ENCODE measurements around the gene TPCN2.
"Not testable (repeated sequence)": the region's sequence is repeated elsewhere in the genome, so short reads cannot be mapped to it uniquely, and the experiment has no call there.

The TPCN2 gene

GRCh38 chr11:69132301-69132670 is 83.6 kb downstream of the TPCN2 start:
- Histone ChIP-seq H3K4me2 (no peak overlapping the region), H3K27ac (no peak overlapping the region), H3K27me3 (ENCODE audit: insufficient read depth, low read depth) (no peaks in the 10 kb centered on the region), H3K9ac (no peak overlapping the region), H3K79me2 (ENCODE audit: insufficient read depth, low read depth) (no peaks in the 10 kb centered on the region), H4K20me1 (ENCODE audit: insufficient read depth) (no peaks in the 10 kb centered on the region), H3K36me3 (ENCODE audit: insufficient read depth) (no peaks in the 10 kb centered on the region), H2AFZ (ENCODE audit: low read depth) (no peak overlapping the region), H3K4me1 (ENCODE audit: low read depth, poor library complexity, severe bottlenecking) (no peaks in the 10 kb centered on the region), H3K4me3 (IDR thresholded peaks at IDR 0.05; ENCODE audit: insufficient read depth, low read depth, low read length) (no peak overlapping the region)
- TF ChIP-seq, protein P1, sequence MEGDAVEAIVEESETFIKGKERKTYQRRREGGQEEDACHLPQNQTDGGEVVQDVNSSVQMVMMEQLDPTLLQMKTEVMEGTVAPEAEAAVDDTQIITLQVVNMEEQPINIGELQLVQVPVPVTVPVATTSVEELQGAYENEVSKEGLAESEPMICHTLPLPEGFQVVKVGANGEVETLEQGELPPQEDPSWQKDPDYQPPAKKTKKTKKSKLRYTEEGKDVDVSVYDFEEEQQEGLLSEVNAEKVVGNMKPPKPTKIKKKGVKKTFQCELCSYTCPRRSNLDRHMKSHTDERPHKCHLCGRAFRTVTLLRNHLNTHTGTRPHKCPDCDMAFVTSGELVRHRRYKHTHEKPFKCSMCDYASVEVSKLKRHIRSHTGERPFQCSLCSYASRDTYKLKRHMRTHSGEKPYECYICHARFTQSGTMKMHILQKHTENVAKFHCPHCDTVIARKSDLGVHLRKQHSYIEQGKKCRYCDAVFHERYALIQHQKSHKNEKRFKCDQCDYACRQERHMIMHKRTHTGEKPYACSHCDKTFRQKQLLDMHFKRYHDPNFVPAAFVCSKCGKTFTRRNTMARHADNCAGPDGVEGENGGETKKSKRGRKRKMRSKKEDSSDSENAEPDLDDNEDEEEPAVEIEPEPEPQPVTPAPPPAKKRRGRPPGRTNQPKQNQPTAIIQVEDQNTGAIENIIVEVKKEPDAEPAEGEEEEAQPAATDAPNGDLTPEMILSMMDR (conservative IDR thresholded peaks at IDR 0.05; ENCODE audit: low read depth, low read length): no peak

DNA sequence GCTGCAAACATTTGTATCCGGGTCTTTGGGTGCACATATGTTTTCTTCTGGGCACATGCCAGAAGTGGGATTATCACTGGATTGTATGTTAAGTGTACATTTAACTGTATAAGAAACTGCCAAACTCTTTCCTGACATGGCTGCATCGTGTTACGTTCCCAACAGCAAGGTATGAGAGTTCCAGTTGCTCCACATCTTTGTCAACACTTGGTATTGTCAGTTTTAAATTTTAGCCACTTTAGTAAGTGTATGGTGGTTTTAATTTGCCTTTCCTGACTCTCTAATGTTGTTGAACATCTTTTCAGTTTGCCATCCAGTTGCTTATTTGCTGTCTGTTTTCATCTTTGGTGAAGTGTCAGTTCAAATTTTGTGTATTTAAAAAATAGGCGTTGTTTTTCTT is 84.5 kb downstream of the TPCN2 start:
- H3K4me1 ChIP-seq (ENCODE audit: low read depth, poor library complexity, severe bottlenecking): no peaks in the 10 kb centered on the region
- no peak overlapping the region for H3K4me2 ChIP-seq
- H3K4me3 ChIP-seq (IDR thresholded peaks at IDR 0.05; ENCODE audit: insufficient read depth, low read depth, low read length): no peak overlapping the region
- no peaks in the 10 kb centered on the region for H3K79me2 ChIP-seq (ENCODE audit: insufficient read depth, low read depth)
- H3K36me3 ChIP-seq (ENCODE audit: insufficient read depth): no peaks in the 10 kb centered on the region
- no peak overlapping the region for H3K9ac ChIP-seq
- TF ChIP-seq, protein P1 (conservative IDR thresholded peaks at IDR 0.05; ENCODE audit: low read depth, low read length): no peak
- H3K27me3 ChIP-seq (ENCODE audit: insufficient read depth, low read depth): no peaks in the 10 kb centered on the region
- H3K27ac ChIP-seq: no peak overlapping the region
- H4K20me1 ChIP-seq (ENCODE audit: insufficient read depth): no peaks in the 10 kb centered on the region
- H2AFZ ChIP-seq (ENCODE audit: low read depth): no peak overlapping the region

DNA sequence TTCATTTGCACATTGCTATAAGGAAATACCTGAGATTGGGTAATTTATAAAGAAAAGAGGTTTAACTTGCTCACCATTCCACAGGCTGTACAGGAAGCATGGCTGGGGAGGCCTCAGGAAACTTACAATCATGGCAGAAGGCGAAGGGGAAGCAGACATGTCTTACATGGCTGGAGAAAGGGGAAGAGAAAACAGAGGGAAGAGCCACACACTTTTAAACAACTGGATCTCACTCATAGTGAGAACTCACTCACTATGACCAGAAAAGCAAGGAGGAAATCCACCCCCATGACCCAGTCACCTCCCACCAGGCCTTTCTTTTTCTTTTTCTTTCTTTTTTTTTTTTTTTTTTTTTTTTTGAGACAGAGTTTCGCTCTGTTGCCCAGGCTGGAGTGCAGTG is 85.5 kb downstream of the TPCN2 start:
- not testable (repeated sequence) for H3K27ac ChIP-seq; H3K4me2 ChIP-seq; H3K36me3 ChIP-seq (ENCODE audit: insufficient read depth); H4K20me1 ChIP-seq (ENCODE audit: insufficient read depth); H3K4me3 ChIP-seq (IDR thresholded peaks at IDR 0.05; ENCODE audit: insufficient read depth, low read depth, low read length); H3K79me2 ChIP-seq (ENCODE audit: insufficient read depth, low read depth); H2AFZ ChIP-seq (ENCODE audit: low read depth); H3K27me3 ChIP-seq (ENCODE audit: insufficient read depth, low read depth); H3K9ac ChIP-seq; H3K4me1 ChIP-seq (ENCODE audit: low read depth, poor library complexity, severe bottlenecking)

DNA sequence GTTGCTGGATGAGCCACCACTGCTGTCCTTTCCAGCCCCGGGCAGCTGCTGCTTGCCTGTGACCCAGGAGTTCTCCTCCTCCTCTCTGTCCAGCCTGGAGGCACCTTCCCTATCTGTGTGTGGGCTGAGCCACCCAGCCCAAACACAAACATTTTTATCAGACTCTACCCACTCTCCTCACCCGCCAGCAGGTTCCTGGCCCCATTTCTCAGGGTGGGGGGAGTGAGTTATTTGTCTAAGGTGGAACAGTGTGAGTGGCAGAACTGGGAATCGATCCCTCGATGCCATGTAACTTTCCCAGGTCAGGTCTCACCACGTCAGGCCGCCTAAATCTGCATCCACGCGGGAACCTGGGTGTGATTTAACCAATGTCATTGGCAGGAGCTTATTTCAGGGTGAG is 86.2 kb downstream of the TPCN2 start:
- H3K27ac ChIP-seq: no peak overlapping the region
- H3K4me2 ChIP-seq: no peak overlapping the region
- H3K9ac ChIP-seq: no peak overlapping the region
- no peaks in the 10 kb centered on the region for H4K20me1 ChIP-seq (ENCODE audit: insufficient read depth)
- H3K79me2 ChIP-seq (ENCODE audit: insufficient read depth, low read depth): no peaks in the 10 kb centered on the region
- no peak overlapping the region for H2AFZ ChIP-seq (ENCODE audit: low read depth)
- H3K4me3 ChIP-seq (IDR thresholded peaks at IDR 0.05; ENCODE audit: insufficient read depth, low read depth, low read length): no peak overlapping the region
- H3K36me3 ChIP-seq (ENCODE audit: insufficient read depth): no peaks in the 10 kb centered on the region
- TF ChIP-seq, protein P1 (conservative IDR thresholded peaks at IDR 0.05; ENCODE audit: low read depth, low read length): no peak
- H3K27me3 ChIP-seq (ENCODE audit: insufficient read depth, low read depth): no peaks in the 10 kb centered on the region
- no peaks in the 10 kb centered on the region for H3K4me1 ChIP-seq (ENCODE audit: low read depth, poor library complexity, severe bottlenecking)

DNA sequence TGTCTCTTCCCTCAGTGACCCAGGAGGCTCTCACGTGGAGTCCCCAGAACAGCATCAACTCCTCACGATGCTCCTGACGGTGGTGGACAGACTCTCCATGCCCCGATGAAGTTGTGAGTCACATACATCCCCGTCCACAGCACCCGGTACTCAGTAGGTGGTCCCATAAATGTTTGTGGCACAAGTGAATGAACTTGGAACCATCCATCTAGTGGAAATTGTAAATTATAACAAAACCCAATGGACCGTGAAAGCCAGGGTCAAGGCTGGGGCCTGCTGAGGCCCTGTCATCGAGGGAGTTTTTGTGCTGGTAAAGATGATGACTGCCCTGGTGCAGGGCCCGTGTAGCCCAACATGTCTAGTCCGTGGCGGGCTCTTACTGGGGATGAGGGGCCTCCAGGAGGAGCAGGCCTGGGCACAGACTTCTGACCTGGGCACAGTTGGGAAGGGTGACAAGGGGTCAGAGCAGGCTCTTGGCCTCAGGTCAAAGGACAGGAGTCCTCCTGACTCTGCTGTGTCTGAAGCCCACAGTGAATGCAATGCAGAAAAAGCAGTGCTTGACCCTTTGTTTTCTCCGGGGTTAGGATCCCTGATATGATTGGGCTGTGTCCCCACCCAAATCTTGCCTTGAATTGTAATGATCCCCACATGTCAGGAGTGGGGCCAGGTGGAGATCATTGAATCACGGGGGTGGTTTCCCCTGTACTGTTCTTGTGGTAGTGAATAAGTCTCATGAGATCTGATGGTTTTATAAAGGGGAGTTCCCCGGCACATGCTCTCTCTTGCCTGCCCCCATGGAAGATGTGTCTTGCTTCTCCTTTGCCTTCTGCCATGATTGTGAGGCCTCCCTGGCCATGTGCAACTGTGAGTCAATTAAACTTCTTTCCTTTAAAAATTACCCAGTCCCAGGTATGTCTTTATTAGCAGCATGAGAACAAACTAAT is 87.0 kb downstream of the TPCN2 start:
- no peaks in the 10 kb centered on the region for H3K36me3 ChIP-seq (ENCODE audit: insufficient read depth)
- H3K4me1 ChIP-seq (ENCODE audit: low read depth, poor library complexity, severe bottlenecking): no peaks in the 10 kb centered on the region
- TF ChIP-seq, protein P1 (conservative IDR thresholded peaks at IDR 0.05; ENCODE audit: low read depth, low read length): no peak
- no peaks in the 10 kb centered on the region for H3K79me2 ChIP-seq (ENCODE audit: insufficient read depth, low read depth)
- no peaks in the 10 kb centered on the region for H3K27me3 ChIP-seq (ENCODE audit: insufficient read depth, low read depth)
- H2AFZ ChIP-seq (ENCODE audit: low read depth): no peak overlapping the region
- H3K4me2 ChIP-seq: no peak overlapping the region
- H3K4me3 ChIP-seq (IDR thresholded peaks at IDR 0.05; ENCODE audit: insufficient read depth, low read depth, low read length): no peak overlapping the region
- no peak overlapping the region for H3K9ac ChIP-seq
- no peaks in the 10 kb centered on the region for H4K20me1 ChIP-seq (ENCODE audit: insufficient read depth)
- no peak overlapping the region for H3K27ac ChIP-seq

All from KMS-11 (cell line).